HEK293 (cell line): Measurements from ENCODE around the gene PIGO.

Experiments used
- CTCF ChIA-PET: fragments of 350-600 bp; formaldehyde crosslinking; extraction: SDS; loops from one replicate; lab custom pipeline; 2021; ENCODE audit warnings: antibody characterized with exemption; lab: Yijun Ruan, JAX
- POLR2A ChIA-PET: fragments of 300-600 bp; formaldehyde crosslinking; extraction: SDS; loops from one replicate; lab custom pipeline; 2020; ENCODE audit warnings: antibody characterized with exemption, inconsistent platforms; lab: Yijun Ruan, JAX
- H3K27ac ChIP-seq: fragments of 200-500 bp; sonication (Bioruptor generic); 2 replicates; pipeline ENCODE4 v1.5.1; 2014; ENCODE audit warnings: low read depth, low read length, control low read depth, inconsistent platforms; ENCODE audit errors: extremely low read depth
- H3K36me3 ChIP-seq, 2 experiments: fragments of 200-500 bp in 1 of 2; sonication (Bioruptor generic) in 1 of 2; 1 replicate in 1 of 2; 2 replicates in 1 of 2; pipeline ENCODE4 v1.5.1; 2014 to 2017; ENCODE audit warnings: inconsistent platforms in 2 of 2, low read length in 2 of 2; ENCODE audit not compliant: control insufficient read depth in 2 of 2, insufficient read depth in 1 of 2
- H3K4me1 ChIP-seq: fragments of 200-500 bp; sonication (Bioruptor generic); 2 replicates; pipeline ENCODE4 v1.5.1; 2014; ENCODE audit warnings: mild to moderate bottlenecking, low read length, inconsistent platforms; ENCODE audit not compliant: control insufficient read depth, insufficient read depth
- H3K4me3 ChIP-seq: 2 replicates; pipeline ENCODE4 v1.5.1; 2011; ENCODE audit warnings: low read depth, mild to moderate bottlenecking, control low read depth, low read length, moderate library complexity
- H3K9me3 ChIP-seq: fragments of 200-500 bp; sonication (Bioruptor generic); 2 replicates; pipeline ENCODE4 v1.5.1; 2014; ENCODE audit warnings: low read depth, low read length, inconsistent platforms; ENCODE audit not compliant: control insufficient read depth, insufficient read depth
- BCL11A ChIP-seq: fragments of 450-650 bp; formaldehyde crosslinking; IDR thresholded peaks from 2 replicates; pipeline ENCODE4 v1.5.1; 2016; ENCODE audit warnings: low read depth, missing biosample characterization, missing genetic modification characterization
- GLIS1 ChIP-seq: fragments of 450-650 bp; formaldehyde crosslinking; IDR thresholded peaks from 2 replicates; pipeline ENCODE4 v1.5.1; 2016; ENCODE audit warnings: missing biosample characterization, missing genetic modification characterization
- HOXC10 ChIP-seq: sonication (generic); formaldehyde crosslinking; IDR thresholded peaks from 2 replicates; pipeline ENCODE4 v1.8.1; 2023; ENCODE audit warnings: mild to moderate bottlenecking, missing genetic modification reagents
- KLF1 ChIP-seq: fragments of 450-650 bp; formaldehyde crosslinking; IDR thresholded peaks from 2 replicates; pipeline ENCODE4 v1.5.1; 2016; ENCODE audit warnings: missing biosample characterization, missing genetic modification characterization
- REPIN1 ChIP-seq: fragments of 450-650 bp; formaldehyde crosslinking; IDR thresholded peaks from 2 replicates; pipeline ENCODE4 v1.5.1; 2017; ENCODE audit warnings: missing biosample characterization, missing genetic modification characterization, low read depth
- SALL2 ChIP-seq: fragments of 450-650 bp; formaldehyde crosslinking; IDR thresholded peaks from 2 replicates; pipeline ENCODE4 v1.5.0; 2017; ENCODE audit warnings: missing biosample characterization, mild to moderate bottlenecking, missing genetic modification characterization, borderline replicate concordance
- TRIM28 ChIP-seq: IDR thresholded peaks from 2 replicates; pipeline ENCODE4 v1.6.1; 2011; ENCODE audit warnings: low read length, control low read depth, borderline replicate concordance
- YY2 ChIP-seq: fragments of 450-650 bp; formaldehyde crosslinking; IDR thresholded peaks from 2 replicates; pipeline ENCODE4 v1.5.1; 2016; ENCODE audit warnings: missing biosample characterization, missing genetic modification characterization
- ZBTB11 ChIP-seq: fragments of 450-650 bp; formaldehyde crosslinking; conservative IDR thresholded peaks from 2 replicates; pipeline ENCODE4 v1.5.1; 2016; ENCODE audit warnings: low read depth, missing biosample characterization, missing genetic modification characterization
- ZBTB48 ChIP-seq: fragments of 450-650 bp; formaldehyde crosslinking; IDR thresholded peaks from 2 replicates; pipeline ENCODE4 v1.5.1; 2016; ENCODE audit warnings: missing biosample characterization, missing genetic modification characterization
- ZNF121 ChIP-seq: fragments of 450-650 bp; formaldehyde crosslinking; IDR thresholded peaks from 2 replicates; pipeline ENCODE4 v1.5.1; 2016; ENCODE audit warnings: missing biosample characterization, missing genetic modification characterization
- ZNF138 ChIP-seq: fragments of 450-650 bp; formaldehyde crosslinking; IDR thresholded peaks from 2 replicates; pipeline ENCODE4 v1.5.1; 2016; ENCODE audit warnings: missing biosample characterization, missing genetic modification characterization, borderline replicate concordance
- ZNF146 ChIP-seq: fragments of 450-650 bp; formaldehyde crosslinking; IDR thresholded peaks from 2 replicates; pipeline ENCODE4 v1.5.1; 2016; ENCODE audit warnings: missing biosample characterization, missing genetic modification characterization
- ZNF169 ChIP-seq: fragments of 450-650 bp; formaldehyde crosslinking; IDR thresholded peaks from 2 replicates; pipeline ENCODE4 v1.5.1; 2016; ENCODE audit warnings: missing biosample characterization, missing genetic modification characterization
- ZNF18 ChIP-seq: fragments of 450-650 bp; formaldehyde crosslinking; IDR thresholded peaks from 2 replicates; pipeline ENCODE4 v1.5.1; 2016; ENCODE audit warnings: missing biosample characterization, missing genetic modification characterization
- ZNF2 ChIP-seq: fragments of 450-650 bp; formaldehyde crosslinking; IDR thresholded peaks from 2 replicates; pipeline ENCODE4 v1.5.1; 2016; ENCODE audit warnings: missing biosample characterization, missing genetic modification characterization
- ZNF24 ChIP-seq: fragments of 450-650 bp; formaldehyde crosslinking; IDR thresholded peaks from 2 replicates; pipeline ENCODE4 v1.5.1; 2016; ENCODE audit warnings: missing biosample characterization, missing genetic modification characterization
- ZNF266 ChIP-seq: fragments of 450-650 bp; formaldehyde crosslinking; IDR thresholded peaks from 2 replicates; pipeline ENCODE4 v1.5.1; 2016; ENCODE audit warnings: missing biosample characterization, missing genetic modification characterization, low read depth
- ZNF354C ChIP-seq: fragments of 450-650 bp; formaldehyde crosslinking; IDR thresholded peaks from 2 replicates; pipeline ENCODE4 v1.5.1; 2016; ENCODE audit warnings: missing biosample characterization, missing genetic modification characterization, low read depth, borderline replicate concordance
- ZNF426 ChIP-seq: fragments of 450-650 bp; formaldehyde crosslinking; IDR thresholded peaks from 2 replicates; pipeline ENCODE4 v1.5.1; 2017; ENCODE audit warnings: missing biosample characterization, missing genetic modification characterization, mild to moderate bottlenecking, inconsistent platforms, moderate library complexity
- ZNF514 ChIP-seq: fragments of 450-650 bp; formaldehyde crosslinking; IDR thresholded peaks from 2 replicates; pipeline ENCODE4 v1.5.1; 2016; ENCODE audit warnings: missing biosample characterization, missing genetic modification characterization
- ZNF544 ChIP-seq: fragments of 450-650 bp; formaldehyde crosslinking; IDR thresholded peaks from 2 replicates; pipeline ENCODE4 v1.5.0; 2017; ENCODE audit warnings: missing biosample characterization, missing genetic modification characterization
- ZNF610 ChIP-seq: fragments of 450-650 bp; formaldehyde crosslinking; IDR thresholded peaks from 2 replicates; pipeline ENCODE4 v1.5.1; 2016; ENCODE audit warnings: missing biosample characterization, missing genetic modification characterization, borderline replicate concordance
- ZNF624 ChIP-seq: fragments of 450-650 bp; formaldehyde crosslinking; IDR thresholded peaks from 2 replicates; pipeline ENCODE4 v1.5.1; 2017; ENCODE audit warnings: missing biosample characterization, missing genetic modification characterization
- ZNF76 ChIP-seq: fragments of 450-650 bp; formaldehyde crosslinking; IDR thresholded peaks from 2 replicates; pipeline ENCODE4; 2016; ENCODE audit warnings: low read depth, missing biosample characterization, missing genetic modification characterization, borderline replicate concordance
- ZSCAN30 ChIP-seq: fragments of 450-650 bp; IDR thresholded peaks from 2 replicates; pipeline ENCODE4 v1.5.1; 2018; ENCODE audit warnings: missing biosample characterization, mild to moderate bottlenecking, missing genetic modification characterization, moderate library complexity
- TF ChIP-seq, protein P1 (sequence below): fragments of 450-650 bp; formaldehyde crosslinking; IDR thresholded peaks from 2 replicates; pipeline ENCODE4 v1.5.1; 2017; ENCODE audit warnings: missing biosample characterization, mild to moderate bottlenecking, missing genetic modification characterization, moderate library complexity
- TF ChIP-seq, protein P2 (sequence below): fragments of 450-650 bp; formaldehyde crosslinking; IDR thresholded peaks from 2 replicates; pipeline ENCODE4 v1.5.1; 2017; ENCODE audit warnings: missing biosample characterization, missing genetic modification characterization
- TF ChIP-seq, protein P3 (sequence below): fragments of 450-650 bp; formaldehyde crosslinking; IDR thresholded peaks from 2 replicates; pipeline ENCODE4 v1.5.1; 2016; ENCODE audit warnings: missing biosample characterization, missing genetic modification characterization

PIGO gene

DNA sequence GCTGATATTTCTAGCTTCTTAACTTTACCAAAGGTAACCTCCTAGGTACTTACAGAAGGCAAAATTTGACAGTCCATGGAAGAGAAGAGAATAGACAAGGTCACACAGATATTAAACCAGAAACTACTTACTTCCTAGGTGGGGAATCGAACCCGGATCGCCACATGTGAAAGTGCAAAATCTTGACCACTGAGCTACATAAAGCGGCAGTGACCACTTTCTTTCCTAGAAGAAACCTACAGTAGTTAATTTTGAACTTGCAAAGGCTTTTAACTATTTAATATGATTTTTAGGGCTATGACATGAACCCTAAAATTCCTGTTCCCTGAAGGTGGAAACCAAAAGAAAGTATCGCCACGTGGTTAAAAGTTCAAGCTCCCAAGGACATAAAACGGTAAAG lies 39.6 kb upstream of the PIGO start:
- Histone ChIP-seq H3K27ac (no peak overlapping the region), H3K4me3 (no peak overlapping the region), H3K9me3 (no peaks in the 10 kb centered on the region), H3K36me3 (no peaks in the 10 kb centered on the region), H3K4me1 (no peaks in the 10 kb centered on the region)
- POLR2A ChIA-PET = interaction anchor here (0.6 to 0.7 kb wide), 2 partner anchors 13 to 63 kb away, joined by 3 to 4 read pairs; partner anchors contain the start of gene VCP
- TF ChIP-seq, protein P1, sequence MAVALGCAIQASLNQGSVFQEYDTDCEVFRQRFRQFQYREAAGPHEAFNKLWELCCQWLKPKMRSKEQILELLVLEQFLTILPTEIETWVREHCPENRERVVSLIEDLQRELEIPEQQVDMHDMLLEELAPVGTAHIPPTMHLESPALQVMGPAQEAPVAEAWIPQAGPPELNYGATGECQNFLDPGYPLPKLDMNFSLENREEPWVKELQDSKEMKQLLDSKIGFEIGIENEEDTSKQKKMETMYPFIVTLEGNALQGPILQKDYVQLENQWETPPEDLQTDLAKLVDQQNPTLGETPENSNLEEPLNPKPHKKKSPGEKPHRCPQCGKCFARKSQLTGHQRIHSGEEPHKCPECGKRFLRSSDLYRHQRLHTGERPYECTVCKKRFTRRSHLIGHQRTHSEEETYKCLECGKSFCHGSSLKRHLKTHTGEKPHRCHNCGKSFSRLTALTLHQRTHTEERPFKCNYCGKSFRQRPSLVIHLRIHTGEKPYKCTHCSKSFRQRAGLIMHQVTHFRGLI = no peak
- TF ChIP-seq ZNF24 (tag by site-specific recombination) = no peak
- TF ChIP-seq ZNF426 = no peak
- TF ChIP-seq ZSCAN30 (tag by site-specific recombination) = no peak
- no peak for TF ChIP-seq ZNF18 (tag by site-specific recombination)
- no peak for TF ChIP-seq ZNF624 (tag by site-specific recombination)
- no peak for TF ChIP-seq ZNF138 (tag by site-specific recombination)
- TF ChIP-seq ZBTB48 (tag by site-specific recombination) = no peak
- no peak for TF ChIP-seq GLIS1 (tag by site-specific recombination)
- TF ChIP-seq SALL2 (tag by site-specific recombination) = no peak
- TF ChIP-seq ZNF146 (tag by site-specific recombination) = no peak
- no peak for TF ChIP-seq ZNF169 (tag by site-specific recombination)
- TF ChIP-seq ZNF354C = no peak
- no peak for TF ChIP-seq ZNF544
- CTCF ChIA-PET = interaction anchor here (0.6 to 0.7 kb wide), 2 partner anchors 123 to 497 kb away, joined by 3 to 4 read pairs; no protein-coding TSS in a partner anchor

- H3K4me1 ChIP-seq = no peaks in the 10 kb centered on the region
- ChIA-PET CTCF (no interaction called here), POLR2A (no interaction called here)
- no peaks in the 10 kb centered on the region for H3K9me3 ChIP-seq
- no peak overlapping the region for H3K27ac ChIP-seq
- no peaks in the 10 kb centered on the region for H3K36me3 ChIP-seq
- H3K4me3 ChIP-seq = no peak overlapping the region
- no peak for TF ChIP-seq ZNF266 (tag by site-specific recombination)
- TF ChIP-seq YY2 (tag by site-specific recombination) = no peak
- TF ChIP-seq ZNF514 = no peak
- TF ChIP-seq, protein P2, sequence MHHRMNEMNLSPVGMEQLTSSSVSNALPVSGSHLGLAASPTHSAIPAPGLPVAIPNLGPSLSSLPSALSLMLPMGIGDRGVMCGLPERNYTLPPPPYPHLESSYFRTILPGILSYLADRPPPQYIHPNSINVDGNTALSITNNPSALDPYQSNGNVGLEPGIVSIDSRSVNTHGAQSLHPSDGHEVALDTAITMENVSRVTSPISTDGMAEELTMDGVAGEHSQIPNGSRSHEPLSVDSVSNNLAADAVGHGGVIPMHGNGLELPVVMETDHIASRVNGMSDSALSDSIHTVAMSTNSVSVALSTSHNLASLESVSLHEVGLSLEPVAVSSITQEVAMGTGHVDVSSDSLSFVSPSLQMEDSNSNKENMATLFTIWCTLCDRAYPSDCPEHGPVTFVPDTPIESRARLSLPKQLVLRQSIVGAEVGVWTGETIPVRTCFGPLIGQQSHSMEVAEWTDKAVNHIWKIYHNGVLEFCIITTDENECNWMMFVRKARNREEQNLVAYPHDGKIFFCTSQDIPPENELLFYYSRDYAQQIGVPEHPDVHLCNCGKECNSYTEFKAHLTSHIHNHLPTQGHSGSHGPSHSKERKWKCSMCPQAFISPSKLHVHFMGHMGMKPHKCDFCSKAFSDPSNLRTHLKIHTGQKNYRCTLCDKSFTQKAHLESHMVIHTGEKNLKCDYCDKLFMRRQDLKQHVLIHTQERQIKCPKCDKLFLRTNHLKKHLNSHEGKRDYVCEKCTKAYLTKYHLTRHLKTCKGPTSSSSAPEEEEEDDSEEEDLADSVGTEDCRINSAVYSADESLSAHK (tag by site-specific recombination) = no peak
- no peak for TF ChIP-seq TRIM28
- TF ChIP-seq ZNF121 (tag by site-specific recombination) = no peak
- TF ChIP-seq ZNF610 = no peak
- no peak for TF ChIP-seq BCL11A
- no peak for TF ChIP-seq ZBTB11 (tag by site-specific recombination)
- TF ChIP-seq HOXC10 (CRISPR knock-in tag) = no peak
- TF ChIP-seq ZNF76 (tag by site-specific recombination) = no peak
- no peak for TF ChIP-seq KLF1 (tag by site-specific recombination)
- TF ChIP-seq REPIN1 (tag by site-specific recombination) = no peak
- TF ChIP-seq ZNF2 (tag by site-specific recombination) = no peak
- TF ChIP-seq, protein P3, sequence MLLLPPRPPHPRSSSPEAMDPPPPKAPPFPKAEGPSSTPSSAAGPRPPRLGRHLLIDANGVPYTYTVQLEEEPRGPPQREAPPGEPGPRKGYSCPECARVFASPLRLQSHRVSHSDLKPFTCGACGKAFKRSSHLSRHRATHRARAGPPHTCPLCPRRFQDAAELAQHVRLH (tag by site-specific recombination) = no peak
Observed at GRCh38 chr9:35134920-35135319, 38.5 kb upstream of the PIGO start.
